ENCODE results near the gene ADAD2. TPM values are rescaled to one million over a fixed set of nuclear protein-coding genes. Genes with fewer than 3 reads are reported as not detected.
A peak's percentile ranks its signal among the peaks of the same experiment; 100 is the strongest.

ADAD2 gene
- total RNA-seq, 2 experiments from 2014 or later: not detected

DNA sequence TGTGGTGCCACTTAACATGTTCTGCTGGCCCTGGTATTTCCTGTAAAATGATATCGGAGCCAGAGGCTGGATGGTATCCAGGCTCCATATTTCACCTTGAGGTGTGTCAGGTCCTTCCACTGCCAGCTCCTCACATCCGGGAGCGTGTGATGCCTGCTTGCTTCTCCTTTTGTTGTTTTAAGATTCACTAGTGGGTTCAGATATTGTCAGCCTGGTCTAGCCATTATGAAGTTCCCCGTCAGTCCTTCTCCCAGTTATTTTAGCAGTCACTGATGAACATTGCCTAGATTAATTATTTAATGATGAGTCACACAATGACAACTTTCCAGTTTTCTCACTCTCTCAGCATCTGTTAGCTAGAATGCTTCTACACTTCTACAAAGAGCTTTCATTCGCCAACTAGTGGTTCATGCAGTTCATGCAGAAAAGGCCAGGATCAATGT, 34.6 kb upstream of the ADAD2 start:
- H3K36me3 ChIP-seq (ENCODE audit: insufficient read depth, low read length): no peaks in the 10 kb centered on the region
- no peak for TF ChIP-seq EZH2phosphoT487 (IDR thresholded peaks at IDR 0.05; ENCODE audit: borderline replicate concordance, low read depth, low read length)
- TF ChIP-seq, protein P1, sequence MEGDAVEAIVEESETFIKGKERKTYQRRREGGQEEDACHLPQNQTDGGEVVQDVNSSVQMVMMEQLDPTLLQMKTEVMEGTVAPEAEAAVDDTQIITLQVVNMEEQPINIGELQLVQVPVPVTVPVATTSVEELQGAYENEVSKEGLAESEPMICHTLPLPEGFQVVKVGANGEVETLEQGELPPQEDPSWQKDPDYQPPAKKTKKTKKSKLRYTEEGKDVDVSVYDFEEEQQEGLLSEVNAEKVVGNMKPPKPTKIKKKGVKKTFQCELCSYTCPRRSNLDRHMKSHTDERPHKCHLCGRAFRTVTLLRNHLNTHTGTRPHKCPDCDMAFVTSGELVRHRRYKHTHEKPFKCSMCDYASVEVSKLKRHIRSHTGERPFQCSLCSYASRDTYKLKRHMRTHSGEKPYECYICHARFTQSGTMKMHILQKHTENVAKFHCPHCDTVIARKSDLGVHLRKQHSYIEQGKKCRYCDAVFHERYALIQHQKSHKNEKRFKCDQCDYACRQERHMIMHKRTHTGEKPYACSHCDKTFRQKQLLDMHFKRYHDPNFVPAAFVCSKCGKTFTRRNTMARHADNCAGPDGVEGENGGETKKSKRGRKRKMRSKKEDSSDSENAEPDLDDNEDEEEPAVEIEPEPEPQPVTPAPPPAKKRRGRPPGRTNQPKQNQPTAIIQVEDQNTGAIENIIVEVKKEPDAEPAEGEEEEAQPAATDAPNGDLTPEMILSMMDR (conservative IDR thresholded peaks at IDR 0.05; ENCODE audit: low read length): peak; percentile 33; the same call in 1 of the 2 replicates
- H3K4me1 ChIP-seq (ENCODE audit: insufficient read depth, low read length, poor library complexity, severe bottlenecking): no peaks in the 10 kb centered on the region
- H4K20me1 ChIP-seq (ENCODE audit: insufficient read depth, low read length): no peaks in the 10 kb centered on the region
- H3K9me2 ChIP-seq (ENCODE audit: insufficient read depth, low read length): no peaks in the 10 kb centered on the region
- H3K9me3 ChIP-seq (ENCODE audit: low read length): no peaks in the 10 kb centered on the region
- H3K4me3 ChIP-seq (ENCODE audit: low read depth, low read length, poor library complexity, severe bottlenecking): no peak overlapping the region
- intact Hi-C loops (cut with micrococcal nuclease; ENCODE audit: unreplicated experiment): no loop called here
- no peak overlapping the region for H3K4me2 ChIP-seq (ENCODE audit: low read length)
- ChIA-PET CTCF (ENCODE audit: unreplicated experiment) (no interaction called here), POLR2A (no interaction called here)
- H3K79me2 ChIP-seq (ENCODE audit: insufficient read depth, low read depth, low read length): no peaks in the 10 kb centered on the region
- no peak overlapping the region for H2AFZ ChIP-seq (ENCODE audit: low read length)
- BruUV-seq (replicated peaks): no TSS peak
- H3K27ac ChIP-seq (ENCODE audit: low read depth, low read length, poor library complexity, severe bottlenecking): no peak overlapping the region
- DNase-seq (ENCODE audit: low spot score): no peak

DNA sequence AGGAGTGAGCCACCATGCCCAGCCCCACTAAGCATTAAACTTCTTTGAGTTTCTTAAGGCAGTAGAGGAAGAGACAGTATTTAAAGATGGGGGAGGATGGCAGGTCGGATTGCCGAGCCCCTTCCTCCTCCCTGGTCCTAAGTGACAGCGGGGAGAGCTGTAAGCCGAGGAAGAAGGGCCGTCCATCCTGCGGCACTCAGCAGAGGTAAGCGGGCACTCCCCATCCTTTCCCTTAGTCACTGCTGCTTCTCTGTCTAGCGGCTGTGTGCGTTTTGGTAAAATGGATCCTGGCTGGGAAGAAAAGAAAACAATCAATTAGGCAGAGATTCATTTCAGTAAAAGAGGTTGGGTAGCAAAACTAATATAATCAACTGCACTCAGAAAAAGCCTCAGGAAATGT, 31.9 kb upstream of the ADAD2 start:
- Histone ChIP-seq H3K79me2 (ENCODE audit: insufficient read depth, low read depth, low read length) (no peaks in the 10 kb centered on the region), H4K20me1 (ENCODE audit: insufficient read depth, low read length) (no peaks in the 10 kb centered on the region), H2AFZ (ENCODE audit: low read length) (no peak overlapping the region), H3K27ac (ENCODE audit: low read depth, low read length, poor library complexity, severe bottlenecking) (no peak overlapping the region), H3K4me2 (ENCODE audit: low read length) (no peak overlapping the region), H3K9me2 (ENCODE audit: insufficient read depth, low read length) (no peaks in the 10 kb centered on the region), H3K36me3 (ENCODE audit: insufficient read depth, low read length) (no peaks in the 10 kb centered on the region), H3K4me3 (ENCODE audit: low read depth, low read length, poor library complexity, severe bottlenecking) (no peak overlapping the region), H3K4me1 (ENCODE audit: insufficient read depth, low read length, poor library complexity, severe bottlenecking) (no peaks in the 10 kb centered on the region), H3K9me3 (ENCODE audit: low read length) (no peaks in the 10 kb centered on the region)
- DNase-seq (ENCODE audit: low spot score): no peak
- POLR2A ChIA-PET: no interaction called here
- intact Hi-C loops (cut with micrococcal nuclease; ENCODE audit: unreplicated experiment): no loop called here
- no TSS peak for BruUV-seq (replicated peaks)
- CTCF ChIA-PET (ENCODE audit: unreplicated experiment): no interaction called here
- TF ChIP-seq EZH2phosphoT487 (IDR thresholded peaks at IDR 0.05; ENCODE audit: borderline replicate concordance, low read depth, low read length): no peak
- TF ChIP-seq, protein P1 (conservative IDR thresholded peaks at IDR 0.05; ENCODE audit: low read length): no peak

DNA sequence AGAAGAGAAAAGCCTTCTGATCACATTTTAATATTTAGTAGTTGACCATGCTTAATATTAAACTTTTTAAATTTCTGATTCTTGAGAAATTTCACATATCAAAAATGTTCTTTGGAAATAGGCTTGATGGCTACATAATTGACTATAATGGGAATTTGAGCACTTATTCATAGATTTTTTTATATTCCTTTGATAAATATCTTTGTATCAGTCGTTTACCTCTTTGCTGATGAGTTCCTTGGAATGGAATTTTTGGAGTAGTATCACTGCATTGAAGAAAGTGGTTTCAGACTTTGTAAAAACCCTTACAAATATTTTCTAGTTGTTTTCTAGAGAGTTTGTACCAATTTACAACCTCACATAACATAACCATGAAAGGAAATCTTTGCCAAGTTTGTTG, 31.2 kb upstream of the ADAD2 start:
- intact Hi-C loops (cut with micrococcal nuclease; ENCODE audit: unreplicated experiment): no loop called here
- Histone ChIP-seq H3K79me2 (ENCODE audit: insufficient read depth, low read depth, low read length) (no peaks in the 10 kb centered on the region), H3K27ac (ENCODE audit: low read depth, low read length, poor library complexity, severe bottlenecking) (no peak overlapping the region), H3K4me3 (ENCODE audit: low read depth, low read length, poor library complexity, severe bottlenecking) (no peak overlapping the region), H3K9me2 (ENCODE audit: insufficient read depth, low read length) (no peaks in the 10 kb centered on the region), H3K4me2 (ENCODE audit: low read length) (no peak overlapping the region), H3K36me3 (ENCODE audit: insufficient read depth, low read length) (no peaks in the 10 kb centered on the region), H2AFZ (ENCODE audit: low read length) (no peak overlapping the region), H4K20me1 (ENCODE audit: insufficient read depth, low read length) (no peaks in the 10 kb centered on the region), H3K9me3 (ENCODE audit: low read length) (no peaks in the 10 kb centered on the region), H3K4me1 (ENCODE audit: insufficient read depth, low read length, poor library complexity, severe bottlenecking) (no peaks in the 10 kb centered on the region)
- ChIA-PET CTCF (ENCODE audit: unreplicated experiment) (no interaction called here), POLR2A (no interaction called here)
- no TSS peak for BruUV-seq (replicated peaks)
- DNase-seq (ENCODE audit: low spot score): no peak
- TF ChIP-seq, protein P1 (conservative IDR thresholded peaks at IDR 0.05; ENCODE audit: low read length): no peak
- TF ChIP-seq EZH2phosphoT487 (IDR thresholded peaks at IDR 0.05; ENCODE audit: borderline replicate concordance, low read depth, low read length): no peak
